HepG2 (cell line): Measurements from ENCODE around the gene PIEZO2. TPM values are rescaled to one million over a fixed set of nuclear protein-coding genes. Genes with fewer than 3 reads are reported as not detected.

Experiments used
- ATAC-seq: fragments of 200-7000 bp; cut with Tn5 transposase; 3 replicates; pipeline ENCODE4 v1.9.1; 2020; ENCODE audit warnings: mild to moderate bottlenecking, moderate library complexity
- BruUV-seq: library from RNA; stranded (reverse); fragments of 400-500 nt; replicated peaks from 2 replicates; lab custom pipeline; 2021; lab: Mats Ljungman, UMichigan
- CTCF ChIA-PET: fragments of 300-600 bp; formaldehyde crosslinking; extraction: SDS; loops from one replicate; lab custom pipeline; 2021; ENCODE audit warnings: low total read pairs, inconsistent platforms, low intra/inter-chr PET ratio; lab: Yijun Ruan, JAX
- POLR2A ChIA-PET: fragments of 350-600 bp; sonication (Branson Sonifier 250); formaldehyde crosslinking; loops from one replicate; lab custom pipeline; 2020; ENCODE audit warnings: antibody characterized with exemption, inconsistent platforms; lab: Yijun Ruan, JAX
- DNase-seq: peaks from one replicate; pipeline ENCODE4 v3.0.0-alpha.2; 2015; ENCODE audit warnings: low spot score
- FAIRE-seq: peaks from 3 replicates; lab custom pipeline; 2011; peaks lifted over from hg19 to GRCh38; lab: Jason Lieb, UNC
- H2AFZ ChIP-seq: one replicate; pipeline ENCODE4 v1.6.1; 2011; ENCODE audit warnings: low read length, inconsistent platforms
- H3K27ac ChIP-seq: fragments of 300-600 bp; 3 replicates; pipeline ENCODE4 v1.8.0; 2011; ENCODE audit warnings: mixed run types, mild to moderate bottlenecking, mixed read lengths, low read length, inconsistent platforms; ENCODE audit not compliant: insufficient read depth; ENCODE audit errors: extremely low read length
- H3K27me3 ChIP-seq, 2 experiments: fragments of 200-600 bp in 1 of 2; 2 replicates in 1 of 2; 3 replicates in 1 of 2; pipeline versions ENCODE4 v1.6.0 to v1.8.0; 2011; ENCODE audit warnings: low read length in 2 of 2, mild to moderate bottlenecking in 2 of 2, moderate library complexity in 2 of 2, inconsistent platforms in 1 of 2; ENCODE audit not compliant: insufficient read depth in 2 of 2, control insufficient read depth in 1 of 2
- H3K36me3 ChIP-seq, 2 experiments: fragments of 200-600 bp in 1 of 2; replicated peaks in 1 of 2; 2 replicates in 1 of 2; 3 replicates in 1 of 2; pipeline versions ENCODE4 v1.5.1 to v1.8.0; 2011; ENCODE audit warnings: low read length in 2 of 2, inconsistent platforms in 1 of 2; ENCODE audit not compliant: insufficient read depth in 2 of 2, control insufficient read depth in 1 of 2
- H3K4me1 ChIP-seq: 2 replicates; pipeline ENCODE4 v1.5.1; 2012; ENCODE audit warnings: low read length, inconsistent platforms; ENCODE audit not compliant: insufficient read depth
- H3K4me2 ChIP-seq: 2 replicates; pipeline ENCODE4 v1.6.0; 2011; ENCODE audit warnings: low read depth, low read length, inconsistent platforms
- H3K4me3 ChIP-seq, 3 experiments: fragments of 200-600 bp in 1 of 3; sonication (generic), shearing (Covaris generic) in 1 of 3; replicated peaks in 1 of 3; 2 replicates each; pipeline ENCODE4 v1.5.1; 2011 to 2016; ENCODE audit warnings: low read length in 3 of 3, inconsistent platforms in 2 of 3, low read depth in 2 of 3, mild to moderate bottlenecking in 2 of 3, control low read depth in 1 of 3, mixed read lengths in 1 of 3; ENCODE audit not compliant: insufficient read depth in 1 of 3
- H3K79me2 ChIP-seq: one replicate; pipeline ENCODE4 v1.6.1; 2011; ENCODE audit warnings: low read length, inconsistent platforms; ENCODE audit not compliant: insufficient read depth
- H3K9ac ChIP-seq: 2 replicates; pipeline ENCODE4 v1.6.0; 2011; ENCODE audit warnings: mild to moderate bottlenecking, low read depth, low read length, inconsistent platforms; ENCODE audit not compliant: insufficient read depth
- H3K9me3 ChIP-seq: 2 replicates; pipeline ENCODE4 v1.5.1; 2012; ENCODE audit warnings: mild to moderate bottlenecking, low read length
- H4K20me1 ChIP-seq: 2 replicates; pipeline ENCODE4 v1.6.0; 2011; ENCODE audit warnings: inconsistent platforms, mild to moderate bottlenecking, low read length, moderate library complexity; ENCODE audit not compliant: insufficient read depth
- AGO2 ChIP-seq: fragments of 200-400 bp; formaldehyde crosslinking; optimal IDR thresholded peaks from 2 replicates; pipeline ENCODE3; 2017; ENCODE audit warnings: mild to moderate bottlenecking, low read depth, low read length, moderate library complexity
- CHD2 ChIP-seq: IDR thresholded peaks from 2 replicates; pipeline ENCODE4 v1.6.1; 2011; ENCODE audit warnings: low read depth, low read length, improper control_type of control experiment
- MED1 ChIP-seq: sonication (generic); formaldehyde crosslinking; IDR thresholded peaks from 2 replicates; pipeline ENCODE4 v1.4.0; 2020; ENCODE audit warnings: missing genetic modification reagents
- NKX3-1 ChIP-seq: sonication (generic); formaldehyde crosslinking; IDR thresholded peaks from 2 replicates; pipeline ENCODE4 v1.5.0; 2020; ENCODE audit warnings: missing genetic modification reagents
- PHF21A ChIP-seq: sonication (generic); formaldehyde crosslinking; IDR thresholded peaks from 2 replicates; pipeline ENCODE4 v1.5.0; 2020; ENCODE audit warnings: mild to moderate bottlenecking, missing genetic modification reagents
- ZNF510 ChIP-seq: sonication (generic); formaldehyde crosslinking; IDR thresholded peaks from 2 replicates; pipeline ENCODE4 v1.4.0; 2020; ENCODE audit warnings: low read depth, mild to moderate bottlenecking, missing genetic modification reagents
- ZNF713 ChIP-seq: sonication (generic); formaldehyde crosslinking; IDR thresholded peaks from 2 replicates; pipeline ENCODE4 v1.4.0; 2020; ENCODE audit warnings: mild to moderate bottlenecking, missing genetic modification reagents
- ZNF780A ChIP-seq: sonication (generic); formaldehyde crosslinking; IDR thresholded peaks from 2 replicates; pipeline ENCODE4 v1.8.0; 2022; ENCODE audit warnings: mild to moderate bottlenecking, missing genetic modification reagents, moderate library complexity
- ZNF850 ChIP-seq: sonication (generic); formaldehyde crosslinking; conservative IDR thresholded peaks from 2 replicates; pipeline ENCODE4 v1.9.0; 2021; ENCODE audit warnings: mild to moderate bottlenecking, missing genetic modification reagents
- WGBS: methylation state at CpG from one replicate; pipeline ENCODE4 v1.1.6; 2017; ENCODE audit warnings: low lambda C conversion rate; 5-methylcytosine and 5-hydroxymethylcytosine counted together
- in situ Hi-C: cut with HindIII; loops from 2 replicates; pipeline ENCODE4 v1.10.0; 2017; ENCODE audit warnings: low pct_unique_long_range_greater_than_20kb; ENCODE audit not compliant: extremely low pct_ligation_motif_present
- intact Hi-C: fragments of 100-400 bp; cut with micrococcal nuclease; formaldehyde crosslinking; loops from one replicate; pipeline ENCODE4 v1.10.0; 2022; ENCODE audit not compliant: unreplicated experiment
- polyA plus RNA-seq, 8 experiments: library from polyadenylated mRNA; depleted of rRNA in 3 of 8; stranded (reverse) in 7 of 8; unstranded in 1 of 8; fragments of >200 nt; fragmentation: Illumina TruSeq in 4 of 8; extraction: Trizol in 4 of 8; gene quantifications; 2 replicates each; pipeline versions ENCODE4 v1.2.1 to v1.2.3, GENCODE V29; 2011 to 2016; ENCODE audit warnings: low read depth in 4 of 8, missing spikeins in 1 of 8, mixed read lengths in 1 of 8; ENCODE audit not compliant: insufficient read depth in 1 of 8
- total RNA-seq, 5 experiments: library from RNA; depleted of rRNA; stranded (reverse); fragments of >200 nt; fragmentation: Illumina TruSeq; extraction: Trizol; gene quantifications; 2 replicates each; pipeline ENCODE4 v1.2.3, GENCODE V29; 2016; ENCODE audit warnings: low read depth in 1 of 5
- TF ChIP-seq, protein P1 (sequence below): IDR thresholded peaks from 2 replicates; pipeline ENCODE4 v1.6.1; 2018; ENCODE audit warnings: missing genetic modification reagents, mild to moderate bottlenecking, missing compliant biosample characterization
- TF ChIP-seq, protein P2 (sequence below): sonication (generic); formaldehyde crosslinking; IDR thresholded peaks from 2 replicates; pipeline ENCODE4 v1.5.1; 2020; ENCODE audit warnings: missing genetic modification reagents, mild to moderate bottlenecking, borderline replicate concordance
- TF ChIP-seq, protein P3 (sequence below): sonication (generic); formaldehyde crosslinking; IDR thresholded peaks from 2 replicates; pipeline ENCODE4 v1.4.0; 2020; ENCODE audit warnings: low read depth, missing genetic modification reagents

PIEZO2 gene
- total and polyA plus RNA-seq, 2 of the 13 experiments (the other 11 are each of a cell fraction or from before 2014, with no cell fraction given): 15.2 to 27.2 TPM

DNA sequence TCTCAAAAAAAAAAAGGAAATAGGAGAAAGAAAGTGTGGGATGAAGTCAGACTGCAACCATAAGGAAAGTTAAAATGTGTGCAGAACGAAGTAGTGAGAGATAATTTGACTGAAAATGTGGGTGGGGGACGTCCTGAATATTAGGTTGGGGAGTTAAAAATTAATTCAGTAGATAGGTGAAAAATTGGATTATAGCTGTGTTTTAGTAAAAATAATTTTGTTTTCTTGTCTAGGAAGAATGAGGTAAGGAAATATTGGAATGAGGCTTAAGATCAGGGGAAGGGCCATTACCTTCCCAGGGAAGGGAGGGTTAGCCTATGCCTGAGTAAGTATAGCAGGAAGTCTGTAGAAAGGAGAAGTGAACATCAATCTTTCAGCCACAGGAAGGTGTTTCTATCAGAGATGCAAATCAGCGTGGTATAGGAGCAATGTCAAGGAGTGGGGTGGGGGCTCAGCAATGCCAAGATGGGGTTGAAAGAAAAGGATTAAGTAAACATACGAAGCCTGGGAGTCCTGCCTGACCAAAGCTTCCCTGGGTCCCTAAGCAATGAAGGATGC is 250.9 kb downstream of the PIEZO2 start (continued):
- TF ChIP-seq ZNF850 (CRISPR knock-in tag): no peak
- TF ChIP-seq, protein P1, sequence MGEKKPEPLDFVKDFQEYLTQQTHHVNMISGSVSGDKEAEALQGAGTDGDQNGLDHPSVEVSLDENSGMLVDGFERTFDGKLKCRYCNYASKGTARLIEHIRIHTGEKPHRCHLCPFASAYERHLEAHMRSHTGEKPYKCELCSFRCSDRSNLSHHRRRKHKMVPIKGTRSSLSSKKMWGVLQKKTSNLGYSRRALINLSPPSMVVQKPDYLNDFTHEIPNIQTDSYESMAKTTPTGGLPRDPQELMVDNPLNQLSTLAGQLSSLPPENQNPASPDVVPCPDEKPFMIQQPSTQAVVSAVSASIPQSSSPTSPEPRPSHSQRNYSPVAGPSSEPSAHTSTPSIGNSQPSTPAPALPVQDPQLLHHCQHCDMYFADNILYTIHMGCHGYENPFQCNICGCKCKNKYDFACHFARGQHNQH: no peak

DNA sequence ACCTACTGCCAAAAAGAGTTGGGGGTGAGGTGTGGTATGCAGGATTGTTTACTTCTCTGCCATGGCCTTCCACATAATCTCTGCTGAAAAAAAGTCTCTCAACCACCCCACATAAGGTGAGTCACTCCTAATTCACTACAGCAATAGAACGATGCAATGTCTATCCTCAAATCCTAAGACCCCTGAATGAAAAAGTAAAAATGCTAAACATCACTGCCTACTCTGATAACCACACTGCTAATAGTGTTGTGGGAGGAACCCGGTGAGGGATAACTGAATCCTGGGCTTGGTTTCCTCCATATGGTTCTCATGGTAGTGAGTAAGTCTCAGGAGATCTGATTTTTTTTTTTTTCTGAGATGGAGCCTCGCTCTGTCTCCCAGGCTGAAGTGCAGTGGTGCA is 252.5 kb downstream of the PIEZO2 start:
- in situ Hi-C loops: no loop called here
- Histone ChIP-seq H4K20me1 (no peaks in the 10 kb centered on the region), H3K9ac (no peak overlapping the region), H3K27ac (no peak overlapping the region), H3K27me3 (no peaks in the 10 kb centered on the region), H3K36me3 (no peaks in the 10 kb centered on the region), H3K4me3 (no peak overlapping the region), H3K9me3 (no peaks in the 10 kb centered on the region), H3K79me2 (no peaks in the 10 kb centered on the region), H3K4me1 (peaks cover 64% of the 10 kb centered on the region), H3K4me2 (no peak overlapping the region), H2AFZ (no peak overlapping the region)
- FAIRE-seq: no peak
- ChIA-PET POLR2A (no interaction called here), CTCF (no interaction called here)
- no peak for TF ChIP-seq PHF21A (CRISPR knock-in tag)
- DNase-seq: peak; percentile 10
- intact Hi-C loops: no loop called here
- 94% methylated on average over 3 of the region's 3 CpGs for WGBS
- ATAC-seq: no peak
- BruUV-seq: no TSS peak

DNA sequence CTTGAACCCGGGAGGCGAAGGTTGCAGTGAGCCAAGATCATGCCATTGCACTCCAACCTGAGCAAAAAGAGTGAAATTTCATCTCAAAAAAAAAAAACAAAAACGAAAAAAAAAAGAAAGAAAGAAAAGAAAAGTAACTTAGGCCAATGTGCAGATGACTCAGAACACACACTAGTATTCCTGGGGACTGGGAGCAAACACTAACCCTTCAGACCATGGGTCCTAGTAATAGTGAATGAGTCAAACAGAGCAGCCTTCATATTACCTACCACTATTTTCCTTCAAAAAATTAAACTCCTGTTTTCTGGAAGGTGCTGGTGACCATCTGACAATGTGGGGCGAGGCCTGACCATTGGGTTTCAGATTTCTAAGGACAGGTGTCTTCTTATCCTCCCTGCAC is 253.4 kb downstream of the PIEZO2 start:
- no peak for FAIRE-seq
- H3K27ac ChIP-seq: no peak overlapping the region
- ChIA-PET POLR2A (no interaction called here), CTCF (no interaction called here)
- no peak overlapping the region for H3K4me2 ChIP-seq
- in situ Hi-C loops (no loop called here), intact Hi-C loops (no loop called here)
- BruUV-seq: no TSS peak
- no peaks in the 10 kb centered on the region for H3K9me3 ChIP-seq
- no peaks in the 10 kb centered on the region for H3K79me2 ChIP-seq
- DNase-seq: peak; percentile 23
- H3K27me3 ChIP-seq: no peaks in the 10 kb centered on the region
- H2AFZ ChIP-seq: no peak overlapping the region
- H3K4me3 ChIP-seq: no peak overlapping the region
- H3K36me3 ChIP-seq: no peaks in the 10 kb centered on the region
- peaks cover 55% of the 10 kb centered on the region for H3K4me1 ChIP-seq
- 71% methylated on average over 4 of the region's 4 CpGs for WGBS
- ATAC-seq: peak; percentile 47; the same call in 1 of the 3 replicates
- H3K9ac ChIP-seq: no peak overlapping the region
- no peaks in the 10 kb centered on the region for H4K20me1 ChIP-seq
- no peak for TF ChIP-seq CHD2
- no peak for TF ChIP-seq MED1
- no peak for TF ChIP-seq ZNF780A (CRISPR knock-in tag)
- TF ChIP-seq ZNF510 (CRISPR knock-in tag): no peak
- TF ChIP-seq, protein P2, sequence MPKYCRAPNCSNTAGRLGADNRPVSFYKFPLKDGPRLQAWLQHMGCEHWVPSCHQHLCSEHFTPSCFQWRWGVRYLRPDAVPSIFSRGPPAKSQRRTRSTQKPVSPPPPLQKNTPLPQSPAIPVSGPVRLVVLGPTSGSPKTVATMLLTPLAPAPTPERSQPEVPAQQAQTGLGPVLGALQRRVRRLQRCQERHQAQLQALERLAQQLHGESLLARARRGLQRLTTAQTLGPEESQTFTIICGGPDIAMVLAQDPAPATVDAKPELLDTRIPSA: no peak
- TF ChIP-seq NKX3-1 (CRISPR knock-in tag): no peak
- TF ChIP-seq, protein P3, sequence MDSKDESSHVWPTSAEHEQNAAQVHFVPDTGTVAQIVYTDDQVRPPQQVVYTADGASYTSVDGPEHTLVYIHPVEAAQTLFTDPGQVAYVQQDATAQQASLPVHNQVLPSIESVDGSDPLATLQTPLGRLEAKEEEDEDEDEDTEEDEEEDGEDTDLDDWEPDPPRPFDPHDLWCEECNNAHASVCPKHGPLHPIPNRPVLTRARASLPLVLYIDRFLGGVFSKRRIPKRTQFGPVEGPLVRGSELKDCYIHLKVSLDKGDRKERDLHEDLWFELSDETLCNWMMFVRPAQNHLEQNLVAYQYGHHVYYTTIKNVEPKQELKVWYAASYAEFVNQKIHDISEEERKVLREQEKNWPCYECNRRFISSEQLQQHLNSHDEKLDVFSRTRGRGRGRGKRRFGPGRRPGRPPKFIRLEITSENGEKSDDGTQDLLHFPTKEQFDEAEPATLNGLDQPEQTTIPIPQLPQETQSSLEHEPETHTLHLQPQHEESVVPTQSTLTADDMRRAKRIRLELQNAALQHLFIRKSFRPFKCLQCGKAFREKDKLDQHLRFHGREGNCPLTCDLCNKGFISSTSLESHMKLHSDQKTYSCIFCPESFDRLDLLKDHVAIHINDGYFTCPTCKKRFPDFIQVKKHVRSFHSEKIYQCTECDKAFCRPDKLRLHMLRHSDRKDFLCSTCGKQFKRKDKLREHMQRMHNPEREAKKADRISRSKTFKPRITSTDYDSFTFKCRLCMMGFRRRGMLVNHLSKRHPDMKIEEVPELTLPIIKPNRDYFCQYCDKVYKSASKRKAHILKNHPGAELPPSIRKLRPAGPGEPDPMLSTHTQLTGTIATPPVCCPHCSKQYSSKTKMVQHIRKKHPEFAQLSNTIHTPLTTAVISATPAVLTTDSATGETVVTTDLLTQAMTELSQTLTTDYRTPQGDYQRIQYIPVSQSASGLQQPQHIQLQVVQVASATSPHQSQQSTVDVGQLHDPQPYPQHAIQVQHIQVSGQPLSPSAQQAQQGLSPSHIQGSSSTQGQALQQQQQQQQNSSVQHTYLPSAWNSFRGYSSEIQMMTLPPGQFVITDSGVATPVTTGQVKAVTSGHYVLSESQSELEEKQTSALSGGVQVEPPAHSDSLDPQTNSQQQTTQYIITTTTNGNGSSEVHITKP (CRISPR knock-in tag): no peak
- no peak for TF ChIP-seq AGO2
- no peak for TF ChIP-seq ZNF713
